ENCODE results near the gene NKX1-1.

Gene NKX1-1

GRCh38 chr4:1371176-1372165, 34.8 kb downstream of the NKX1-1 start:
- Histone ChIP-seq H3K9ac (ENCODE audit: insufficient read length, low read depth) (no peak overlapping the region), H3K27me3 (ENCODE audit: insufficient read depth, insufficient read length) (no peaks in the 10 kb centered on the region), H3K4me1 (ENCODE audit: insufficient read depth, insufficient read length) (peaks cover 4% of the 10 kb centered on the region), H3K4me3 (ENCODE audit: insufficient read length, low read depth) (no peak overlapping the region), H3K36me3 (ENCODE audit: insufficient read depth, insufficient read length, low read length) (peaks cover 72% of the 10 kb centered on the region), H3K9me3 (ENCODE audit: insufficient read depth, low read length) (no peaks in the 10 kb centered on the region)
- no peak for DNase-seq (ENCODE audit: low read depth, low spot score)
- TF ChIP-seq ZNF274 (IDR thresholded peaks at IDR 0.05; ENCODE audit: low read depth, low read length) (no peak), SUZ12 (IDR thresholded peaks at IDR 0.05; ENCODE audit: extremely low read depth, insufficient read depth, insufficient read length) (no peak), YY1 (IDR thresholded peaks at IDR 0.05; ENCODE audit: insufficient read depth, insufficient read length) (no peak)

DNA sequence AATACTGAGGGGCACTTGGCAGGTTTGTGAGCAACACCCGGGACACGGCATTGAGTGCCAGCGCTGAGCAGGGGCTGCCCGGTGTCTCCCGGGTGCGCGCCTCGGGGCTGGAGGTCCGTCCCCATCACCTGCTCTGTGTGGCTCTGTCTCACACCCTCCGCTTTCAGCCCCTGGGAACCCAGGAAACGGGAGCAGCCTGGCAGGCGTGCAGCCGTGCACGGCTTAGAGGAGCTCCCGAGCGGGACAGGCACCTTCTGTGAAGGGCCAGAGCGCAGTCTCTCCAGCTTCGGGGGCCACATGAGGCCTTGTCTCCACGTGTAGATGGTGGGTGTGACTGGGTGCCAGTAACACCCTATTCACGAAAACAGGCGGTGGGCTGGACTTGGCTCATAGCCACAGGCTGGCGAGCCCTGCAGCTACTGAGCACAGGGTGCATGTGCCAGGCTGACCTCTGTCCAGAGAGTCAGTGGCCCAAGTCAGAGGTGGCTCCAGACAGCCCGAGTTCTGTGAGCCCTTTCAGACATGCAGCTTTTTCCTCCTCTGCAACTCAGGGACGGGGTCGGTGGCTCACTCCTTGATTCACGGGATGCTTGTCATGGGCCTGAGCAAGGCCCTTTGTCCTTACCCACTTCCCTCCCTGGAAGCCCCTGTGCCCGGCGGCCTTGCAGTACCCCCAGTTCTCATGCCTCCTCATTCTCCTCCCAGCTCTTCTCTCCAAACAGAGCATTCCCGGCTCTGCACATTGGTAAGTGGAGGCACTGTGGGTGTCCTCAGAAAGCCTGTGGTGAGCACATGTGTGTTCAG, 35.7 kb downstream of the NKX1-1 start:
- no peak for DNase-seq (ENCODE audit: low read depth, low spot score)
- H3K27me3 ChIP-seq (ENCODE audit: insufficient read depth, insufficient read length): no peaks in the 10 kb centered on the region
- no peak overlapping the region for H3K9ac ChIP-seq (ENCODE audit: insufficient read length, low read depth)
- peaks cover 4% of the 10 kb centered on the region for H3K4me1 ChIP-seq (ENCODE audit: insufficient read depth, insufficient read length)
- no peaks in the 10 kb centered on the region for H3K9me3 ChIP-seq (ENCODE audit: insufficient read depth, low read length)
- no peak overlapping the region for H3K4me3 ChIP-seq (ENCODE audit: insufficient read length, low read depth)
- no peak for TF ChIP-seq YY1 (IDR thresholded peaks at IDR 0.05; ENCODE audit: insufficient read depth, insufficient read length)
- TF ChIP-seq ZNF274 (IDR thresholded peaks at IDR 0.05; ENCODE audit: low read depth, low read length): no peak
- TF ChIP-seq SUZ12 (IDR thresholded peaks at IDR 0.05; ENCODE audit: extremely low read depth, insufficient read depth, insufficient read length): no peak
- H3K36me3 ChIP-seq (ENCODE audit: insufficient read depth, insufficient read length, low read length): peaks cover 75% of the 10 kb centered on the region

- H3K4me3 ChIP-seq (ENCODE audit: insufficient read length, low read depth): no peak overlapping the region
- H3K4me1 ChIP-seq (ENCODE audit: insufficient read depth, insufficient read length): peaks cover 4% of the 10 kb centered on the region
- no peaks in the 10 kb centered on the region for H3K27me3 ChIP-seq (ENCODE audit: insufficient read depth, insufficient read length)
- no peaks in the 10 kb centered on the region for H3K9me3 ChIP-seq (ENCODE audit: insufficient read depth, low read length)
- TF ChIP-seq YY1 (IDR thresholded peaks at IDR 0.05; ENCODE audit: insufficient read depth, insufficient read length) (no peak), ZNF274 (IDR thresholded peaks at IDR 0.05; ENCODE audit: low read depth, low read length) (no peak), SUZ12 (IDR thresholded peaks at IDR 0.05; ENCODE audit: extremely low read depth, insufficient read depth, insufficient read length) (no peak)
- peaks cover 72% of the 10 kb centered on the region for H3K36me3 ChIP-seq (ENCODE audit: insufficient read depth, insufficient read length, low read length)
- no peak for DNase-seq (ENCODE audit: low read depth, low spot score)
- H3K9ac ChIP-seq (ENCODE audit: insufficient read length, low read depth): no peak overlapping the region
Observed at GRCh38 chr4:1369479-1370079, 36.7 kb downstream of the NKX1-1 start.

- H3K9ac ChIP-seq (ENCODE audit: insufficient read length, low read depth): no peak overlapping the region
- no peak for TF ChIP-seq YY1 (IDR thresholded peaks at IDR 0.05; ENCODE audit: insufficient read depth, insufficient read length)
- TF ChIP-seq SUZ12 (IDR thresholded peaks at IDR 0.05; ENCODE audit: extremely low read depth, insufficient read depth, insufficient read length): no peak
- TF ChIP-seq ZNF274 (IDR thresholded peaks at IDR 0.05; ENCODE audit: low read depth, low read length): no peak
- DNase-seq (ENCODE audit: low read depth, low spot score): no peak
- peaks cover 73% of the 10 kb centered on the region for H3K36me3 ChIP-seq (ENCODE audit: insufficient read depth, insufficient read length, low read length)
- no peaks in the 10 kb centered on the region for H3K27me3 ChIP-seq (ENCODE audit: insufficient read depth, insufficient read length)
- H3K4me1 ChIP-seq (ENCODE audit: insufficient read depth, insufficient read length): peaks cover 4% of the 10 kb centered on the region
- H3K9me3 ChIP-seq (ENCODE audit: insufficient read depth, low read length): no peaks in the 10 kb centered on the region
- no peak overlapping the region for H3K4me3 ChIP-seq (ENCODE audit: insufficient read length, low read depth)
Observed at GRCh38 chr4:1369091-1369450, 37.2 kb downstream of the NKX1-1 start.

- H3K4me3 ChIP-seq (ENCODE audit: insufficient read length, low read depth): no peak overlapping the region
- TF ChIP-seq ZNF274 (IDR thresholded peaks at IDR 0.05; ENCODE audit: low read depth, low read length) (no peak), SUZ12 (IDR thresholded peaks at IDR 0.05; ENCODE audit: extremely low read depth, insufficient read depth, insufficient read length) (no peak), YY1 (IDR thresholded peaks at IDR 0.05; ENCODE audit: insufficient read depth, insufficient read length) (no peak)
- no peak overlapping the region for H3K9ac ChIP-seq (ENCODE audit: insufficient read length, low read depth)
- H3K4me1 ChIP-seq (ENCODE audit: insufficient read depth, insufficient read length): peaks cover 4% of the 10 kb centered on the region
- no peak for DNase-seq (ENCODE audit: low read depth, low spot score)
- H3K9me3 ChIP-seq (ENCODE audit: insufficient read depth, low read length): no peaks in the 10 kb centered on the region
- peaks cover 73% of the 10 kb centered on the region for H3K36me3 ChIP-seq (ENCODE audit: insufficient read depth, insufficient read length, low read length)
- H3K27me3 ChIP-seq (ENCODE audit: insufficient read depth, insufficient read length): no peaks in the 10 kb centered on the region
Observed at GRCh38 chr4:1368421-1369090, 37.7 kb downstream of the NKX1-1 start.

DNA sequence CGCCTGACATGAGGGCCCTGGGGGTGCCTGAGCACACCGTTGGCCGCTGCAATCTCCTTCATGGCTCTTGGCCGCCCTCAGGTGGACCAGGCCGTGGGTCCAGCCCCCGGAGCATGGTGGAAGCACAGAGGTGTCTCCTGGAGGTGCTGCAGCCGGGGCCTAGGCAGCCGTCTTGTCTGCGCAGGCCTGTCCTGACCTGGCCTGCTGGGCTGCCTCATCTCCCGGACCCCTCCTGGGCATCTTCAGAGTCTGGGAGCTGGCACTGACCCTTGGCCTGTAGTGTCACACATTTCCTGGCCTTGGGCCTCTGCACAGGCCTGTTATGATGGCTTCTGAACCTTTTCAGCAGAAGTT, 38.3 kb downstream of the NKX1-1 start:
- Histone ChIP-seq H3K9ac (ENCODE audit: insufficient read length, low read depth) (no peak overlapping the region), H3K27me3 (ENCODE audit: insufficient read depth, insufficient read length) (no peaks in the 10 kb centered on the region), H3K36me3 (ENCODE audit: insufficient read depth, insufficient read length, low read length) (peaks cover 73% of the 10 kb centered on the region), H3K4me1 (ENCODE audit: insufficient read depth, insufficient read length) (peaks cover 4% of the 10 kb centered on the region), H3K9me3 (ENCODE audit: insufficient read depth, low read length) (no peaks in the 10 kb centered on the region), H3K4me3 (ENCODE audit: insufficient read length, low read depth) (no peak overlapping the region)
- no peak for TF ChIP-seq YY1 (IDR thresholded peaks at IDR 0.05; ENCODE audit: insufficient read depth, insufficient read length)
- TF ChIP-seq SUZ12 (IDR thresholded peaks at IDR 0.05; ENCODE audit: extremely low read depth, insufficient read depth, insufficient read length): no peak
- DNase-seq (ENCODE audit: low read depth, low spot score): no peak
